Spleen (tissue), 7 donors: ENCODE measurements around the gene GSTA3.

Experiments used
- POLR2A ChIP-seq, 3 donors: fragments of 450-650 bp; IDR thresholded peaks; one replicate each; pipeline ENCODE4 v1.5.1; 2017; ENCODE audit warnings: antibody characterized with exemption in 3 of 3, mild to moderate bottlenecking in 1 of 3
- POLR2AphosphoS5 ChIP-seq, 3 donors: sonication (generic); formaldehyde crosslinking; IDR thresholded peaks; one replicate each; pipeline ENCODE4 v1.5.1; 2017; ENCODE audit warnings: antibody characterized with exemption in 3 of 3
- TF ChIP-seq, protein P1 (sequence below), 11 experiments: fragments of 200-600 bp in 7 of 11; fragments of 450-650 bp in 4 of 11; sonication (generic) in 4 of 11; IDR thresholded peaks in 8 of 11; conservative IDR thresholded peaks in 3 of 11; 1 replicate in 7 of 11; 2 replicates in 4 of 11; pipeline versions ENCODE4 v1.4.0 to v1.8.0; 2016 to 2021; ENCODE audit warnings: antibody characterized with exemption in 11 of 11, inconsistent platforms in 4 of 11, mild to moderate bottlenecking in 1 of 11
- donor health status: DM: no; HTN: no; CAD: no; lungs with moderate emphysema.
- donor health status: DM: no; HTN: no; CAD: no.
- donor health status: DM: no; HTN: no; CAD: no.

DNA sequence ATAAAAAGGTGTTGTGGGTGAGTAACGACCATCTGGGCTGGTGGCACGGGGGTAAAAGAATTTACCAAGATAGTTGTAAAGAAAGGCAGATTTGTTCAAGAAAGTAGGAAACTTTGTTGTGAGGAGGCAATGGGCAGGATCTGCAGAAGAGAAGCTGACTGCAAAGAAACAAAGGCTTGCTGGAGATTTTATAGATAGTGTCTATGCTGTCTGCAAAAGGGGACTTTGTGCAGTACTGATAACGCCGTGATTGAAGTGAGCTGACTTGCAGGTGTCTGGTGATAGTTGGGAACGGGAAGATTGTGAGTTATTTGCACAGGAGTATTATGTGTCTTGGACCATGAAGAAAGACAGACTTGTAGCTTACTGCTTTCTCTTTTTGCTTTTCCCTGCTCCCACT lies 36.8 kb upstream of the GSTA3 start:
- TF ChIP-seq, protein P1, sequence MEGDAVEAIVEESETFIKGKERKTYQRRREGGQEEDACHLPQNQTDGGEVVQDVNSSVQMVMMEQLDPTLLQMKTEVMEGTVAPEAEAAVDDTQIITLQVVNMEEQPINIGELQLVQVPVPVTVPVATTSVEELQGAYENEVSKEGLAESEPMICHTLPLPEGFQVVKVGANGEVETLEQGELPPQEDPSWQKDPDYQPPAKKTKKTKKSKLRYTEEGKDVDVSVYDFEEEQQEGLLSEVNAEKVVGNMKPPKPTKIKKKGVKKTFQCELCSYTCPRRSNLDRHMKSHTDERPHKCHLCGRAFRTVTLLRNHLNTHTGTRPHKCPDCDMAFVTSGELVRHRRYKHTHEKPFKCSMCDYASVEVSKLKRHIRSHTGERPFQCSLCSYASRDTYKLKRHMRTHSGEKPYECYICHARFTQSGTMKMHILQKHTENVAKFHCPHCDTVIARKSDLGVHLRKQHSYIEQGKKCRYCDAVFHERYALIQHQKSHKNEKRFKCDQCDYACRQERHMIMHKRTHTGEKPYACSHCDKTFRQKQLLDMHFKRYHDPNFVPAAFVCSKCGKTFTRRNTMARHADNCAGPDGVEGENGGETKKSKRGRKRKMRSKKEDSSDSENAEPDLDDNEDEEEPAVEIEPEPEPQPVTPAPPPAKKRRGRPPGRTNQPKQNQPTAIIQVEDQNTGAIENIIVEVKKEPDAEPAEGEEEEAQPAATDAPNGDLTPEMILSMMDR (IDR thresholded peaks at IDR 0.05 in 8 of 11, conservative IDR thresholded peaks at IDR 0.05 in 3 of 11) = no peak
- TF ChIP-seq POLR2A (IDR thresholded peaks at IDR 0.05) (no peak), POLR2AphosphoS5 (IDR thresholded peaks at IDR 0.05) (no peak)
